Mesenchymal stem cell (in vitro differentiated cells and primary cell): ENCODE results near the gene FOXN1. TPM values are rescaled to one million over a fixed set of nuclear protein-coding genes. Genes with fewer than 3 reads are reported as not detected.
"Not testable (repeated sequence)": the region's sequence is repeated elsewhere in the genome, so short reads cannot be mapped to it uniquely, and the experiment has no call there.

Source experiments
- DNase-seq: peaks from one replicate; pipeline ENCODE4 v3.0.0-alpha.2; 2013
- H2AFZ ChIP-seq: one replicate; pipeline ENCODE4 v1.6.1; 2013; ENCODE audit warnings: low read depth, mild to moderate bottlenecking, control low read depth, inconsistent platforms, low read length, moderate library complexity
- H2AK5ac ChIP-seq: 2 replicates; pipeline ENCODE4 v1.6.1; 2013; ENCODE audit warnings: low read length, moderate library complexity, mild to moderate bottlenecking, inconsistent platforms; ENCODE audit not compliant: severe bottlenecking
- H2BK120ac ChIP-seq: one replicate; pipeline ENCODE4 v1.6.1; 2013; ENCODE audit warnings: low read depth, mild to moderate bottlenecking, inconsistent platforms, low read length, moderate library complexity
- H2BK12ac ChIP-seq, 2 experiments: one replicate each; pipeline ENCODE4 v1.6.1; 2013; ENCODE audit warnings: inconsistent platforms in 2 of 2, low read length in 2 of 2, mild to moderate bottlenecking in 2 of 2, moderate library complexity in 2 of 2, control low read depth in 1 of 2
- H2BK15ac ChIP-seq: one replicate; pipeline ENCODE4 v1.6.1; 2013; ENCODE audit warnings: mild to moderate bottlenecking, low read depth, inconsistent platforms; ENCODE audit not compliant: poor library complexity, severe bottlenecking
- H2BK5ac ChIP-seq: 2 replicates; pipeline ENCODE4 v1.6.1; 2013; ENCODE audit warnings: low read depth, mild to moderate bottlenecking, low read length, control low read depth, inconsistent platforms; ENCODE audit not compliant: poor library complexity, severe bottlenecking
- H3K14ac ChIP-seq, 2 experiments: one replicate each; pipeline ENCODE4 v1.6.1; 2013; ENCODE audit warnings: inconsistent platforms in 2 of 2, low read length in 2 of 2, control low read depth in 1 of 2, mild to moderate bottlenecking in 1 of 2, moderate library complexity in 1 of 2
- H3K18ac ChIP-seq, 2 experiments: one replicate each; pipeline ENCODE4 v1.6.1; 2013; ENCODE audit warnings: inconsistent platforms in 2 of 2, low read length in 2 of 2, control low read depth in 1 of 2, low read depth in 1 of 2, mild to moderate bottlenecking in 1 of 2
- H3K23ac ChIP-seq, 2 experiments: one replicate each; pipeline ENCODE4 v1.6.1; 2013; ENCODE audit warnings: inconsistent platforms in 2 of 2, low read length in 2 of 2, mild to moderate bottlenecking in 2 of 2, moderate library complexity in 2 of 2, control low read depth in 1 of 2
- H3K27ac ChIP-seq: 2 replicates; pipeline ENCODE4 v1.5.1; 2013; ENCODE audit warnings: mild to moderate bottlenecking, moderate library complexity, low read length, control low read depth, inconsistent platforms; ENCODE audit not compliant: poor library complexity, severe bottlenecking
- H3K27me3 ChIP-seq, 2 experiments: 2 replicates each; pipeline versions ENCODE4 v1.6.1 to v1.7.0; 2013; ENCODE audit warnings: low read length in 2 of 2, mild to moderate bottlenecking in 2 of 2, moderate library complexity in 2 of 2, control low read depth in 1 of 2, inconsistent platforms in 1 of 2; ENCODE audit not compliant: control insufficient read depth in 1 of 2, insufficient read depth in 1 of 2
- H3K36me3 ChIP-seq, 2 experiments: 2 replicates each; pipeline versions ENCODE4 v1.6.1 to v1.7.0; 2013; ENCODE audit warnings: low read length in 2 of 2, control low read depth in 1 of 2, inconsistent platforms in 1 of 2, low read depth in 1 of 2, mild to moderate bottlenecking in 1 of 2; ENCODE audit not compliant: insufficient read depth in 2 of 2, control insufficient read depth in 1 of 2
- H3K4ac ChIP-seq, 2 experiments: one replicate each; pipeline ENCODE4 v1.6.1; 2013; ENCODE audit warnings: inconsistent platforms in 2 of 2, low read length in 2 of 2, mild to moderate bottlenecking in 2 of 2, moderate library complexity in 2 of 2, control low read depth in 1 of 2, low read depth in 1 of 2
- H3K4me1 ChIP-seq: 2 replicates; pipeline ENCODE4 v1.6.1; 2013; ENCODE audit warnings: low read depth, low read length, control low read depth; ENCODE audit not compliant: control insufficient read depth, insufficient read depth
- H3K4me2 ChIP-seq: 2 replicates; pipeline ENCODE4 v1.6.1; 2013; ENCODE audit warnings: low read length, mild to moderate bottlenecking, inconsistent platforms; ENCODE audit not compliant: poor library complexity, severe bottlenecking
- H3K4me3 ChIP-seq, 2 experiments: 2 replicates each; pipeline versions ENCODE4 v1.5.1 to v1.7.0; 2013; ENCODE audit warnings: low read length in 2 of 2, mild to moderate bottlenecking in 2 of 2, control low read depth in 1 of 2, low read depth in 1 of 2; ENCODE audit not compliant: insufficient read depth in 1 of 2
- H3K79me1 ChIP-seq: replicated peaks from 2 replicates; pipeline ENCODE4 v1.6.1; 2013; ENCODE audit warnings: mild to moderate bottlenecking, control low read depth, low read length, inconsistent platforms; ENCODE audit not compliant: poor library complexity, severe bottlenecking
- H3K9ac ChIP-seq: 2 replicates; pipeline ENCODE4 v1.7.0; 2013; ENCODE audit warnings: mild to moderate bottlenecking, low read length, moderate library complexity
- H3K9me3 ChIP-seq: 2 replicates; pipeline ENCODE4 v1.7.0; 2013; ENCODE audit warnings: mild to moderate bottlenecking, low read length; ENCODE audit not compliant: control insufficient read depth
- H4K8ac ChIP-seq: one replicate; pipeline ENCODE4 v1.6.1; 2013; ENCODE audit warnings: inconsistent platforms, mild to moderate bottlenecking, low read length, moderate library complexity
- H4K91ac ChIP-seq: one replicate; pipeline ENCODE4 v1.6.1; 2013; ENCODE audit warnings: mild to moderate bottlenecking, low read length, inconsistent platforms
- WGBS: methylation state at CpG from one replicate; pipeline ENCODE4 v1.1.7; 2013; ENCODE audit warnings: mixed read lengths; 5-methylcytosine and 5-hydroxymethylcytosine counted together
- polyA plus RNA-seq, 2 experiments: library from polyadenylated mRNA; stranded (reverse); fragments of 200-250 nt; gene quantifications; one replicate each; pipeline ENCODE4 v1.2.3, GENCODE V29; 2013

Gene FOXN1
- not detected for polyA plus RNA-seq (2013, experiment 1 of 2)
- not detected for polyA plus RNA-seq (2013, experiment 2 of 2)

GRCh38 chr17:28505986-28506665 is at the start of gene FOXN1:
Gene FOXN1, plus strand, starts transcription at chr17:28506348. Its CDS starts 17,622 bp downstream, at chr17:28523970.
- Histone ChIP-seq H2AFZ (no peak within 1 kb of the TSS), H2AK5ac (no peak within 1 kb of the TSS), H3K9ac (no peak within 1 kb of the TSS), H3K27me3 (peaks cover 68 to 72% of the 10 kb centered on the region in 2 experiments), H3K4ac (no peak within 1 kb of the TSS), H4K8ac (no peak within 1 kb of the TSS), H3K27ac (no peak within 1 kb of the TSS), H3K14ac (peak within 1 kb of the TSS in 1 of 2 experiments; percentile 68), H3K4me3 (no peak within 1 kb of the TSS), H3K4me2 (no peak within 1 kb of the TSS), H3K4me1 (peaks cover 4% of the 10 kb centered on the region), H3K23ac (peak within 1 kb of the TSS in 1 of 2 experiments; percentile 84), H2BK12ac (no peak within 1 kb of the TSS), H3K36me3 (no peaks in the 10 kb centered on the region), H3K9me3 (no peaks in the 10 kb centered on the region), H2BK5ac (no peak within 1 kb of the TSS), H3K79me1 (no peaks in the 10 kb centered on the region), H3K18ac (no peak within 1 kb of the TSS), H2BK120ac (no peak within 1 kb of the TSS), H2BK15ac (no peak within 1 kb of the TSS), H4K91ac (no peak within 1 kb of the TSS)
- 88% methylated on average over 23 of the region's 28 CpGs for WGBS
- no peak for DNase-seq

GRCh38 chr17:28457890-28458289 is 48.3 kb upstream of the FOXN1 start:
- H3K23ac ChIP-seq, result no peak overlapping the region
- peaks cover 0 to 13% of the 10 kb centered on the region in 2 experiments for H3K27me3 ChIP-seq
- H3K4ac ChIP-seq, result no peak overlapping the region
- no peaks in the 10 kb centered on the region for H3K36me3 ChIP-seq
- H2BK120ac ChIP-seq, result no peak overlapping the region
- H3K4me3 ChIP-seq, result no peak overlapping the region
- WGBS, result 91% methylated on average over 5 of the region's 6 CpGs
- no peak overlapping the region for H3K9ac ChIP-seq
- no peak overlapping the region for H2BK5ac ChIP-seq
- no peaks in the 10 kb centered on the region for H3K79me1 ChIP-seq
- no peak overlapping the region for H4K91ac ChIP-seq
- no peaks in the 10 kb centered on the region for H3K4me1 ChIP-seq
- H2AK5ac ChIP-seq, result no peak overlapping the region
- H3K27ac ChIP-seq, result no peak overlapping the region
- H3K14ac ChIP-seq, result no peak overlapping the region
- no peak overlapping the region for H4K8ac ChIP-seq
- H2AFZ ChIP-seq, result no peak overlapping the region
- no peak overlapping the region for H3K18ac ChIP-seq
- no peak overlapping the region for H2BK15ac ChIP-seq
- no peaks in the 10 kb centered on the region for H3K9me3 ChIP-seq
- no peak for DNase-seq
- H3K4me2 ChIP-seq, result no peak overlapping the region
- no peak overlapping the region for H2BK12ac ChIP-seq

- not testable (repeated sequence) for H2BK120ac ChIP-seq, H3K4me3 ChIP-seq, H3K18ac ChIP-seq, H3K36me3 ChIP-seq, H3K4me2 ChIP-seq, H2BK5ac ChIP-seq, H4K91ac ChIP-seq, H2BK15ac ChIP-seq, H3K9ac ChIP-seq, H4K8ac ChIP-seq, H2AK5ac ChIP-seq, H3K4ac ChIP-seq, DNase-seq, H2BK12ac ChIP-seq, H3K4me1 ChIP-seq, H2AFZ ChIP-seq, H3K9me3 ChIP-seq, H3K27ac ChIP-seq, H3K79me1 ChIP-seq, H3K14ac ChIP-seq, H3K23ac ChIP-seq
- H3K27me3 ChIP-seq, result peaks cover 4 to 23% of the 10 kb centered on the region in 2 experiments
- WGBS, result 93% methylated on average over 3 of the region's 32 CpGs
These were observed 47.3 kb upstream of the FOXN1 start for GRCh38 chr17:28458881-28459280.

- no peaks in the 10 kb centered on the region for H3K79me1 ChIP-seq
- no peak overlapping the region for H2BK15ac ChIP-seq
- no peak overlapping the region for H3K27ac ChIP-seq
- no peak overlapping the region for H3K14ac ChIP-seq
- 92% methylated on average over 10 of the region's 10 CpGs for WGBS
- H2BK120ac ChIP-seq, result no peak overlapping the region
- H2AFZ ChIP-seq, result no peak overlapping the region
- H4K91ac ChIP-seq, result no peak overlapping the region
- H4K8ac ChIP-seq, result no peak overlapping the region
- no peaks in the 10 kb centered on the region for H3K4me1 ChIP-seq
- no peaks in the 10 kb centered on the region for H3K36me3 ChIP-seq
- H3K18ac ChIP-seq, result no peak overlapping the region
- H2BK5ac ChIP-seq, result no peak overlapping the region
- H3K4ac ChIP-seq, result no peak overlapping the region
- H3K4me3 ChIP-seq, result no peak overlapping the region
- no peak for DNase-seq
- no peak overlapping the region for H3K23ac ChIP-seq
- no peak overlapping the region for H2BK12ac ChIP-seq
- no peak overlapping the region for H3K9ac ChIP-seq
- no peaks in the 10 kb centered on the region for H3K9me3 ChIP-seq
- no peak overlapping the region for H3K4me2 ChIP-seq
- no peak overlapping the region for H2AK5ac ChIP-seq
- peaks cover 16 to 38% of the 10 kb centered on the region in 2 experiments for H3K27me3 ChIP-seq
These were observed 45.2 kb upstream of the FOXN1 start for GRCh38 chr17:28460901-28461300.
